ENCODE results near the gene CALD1. TPM values are rescaled to one million over a fixed set of nuclear protein-coding genes. Genes with fewer than 3 reads are reported as not detected.

Gene CALD1
- total RNA-seq, 1 experiment from 2014 or later, result 47.9 TPM

DNA sequence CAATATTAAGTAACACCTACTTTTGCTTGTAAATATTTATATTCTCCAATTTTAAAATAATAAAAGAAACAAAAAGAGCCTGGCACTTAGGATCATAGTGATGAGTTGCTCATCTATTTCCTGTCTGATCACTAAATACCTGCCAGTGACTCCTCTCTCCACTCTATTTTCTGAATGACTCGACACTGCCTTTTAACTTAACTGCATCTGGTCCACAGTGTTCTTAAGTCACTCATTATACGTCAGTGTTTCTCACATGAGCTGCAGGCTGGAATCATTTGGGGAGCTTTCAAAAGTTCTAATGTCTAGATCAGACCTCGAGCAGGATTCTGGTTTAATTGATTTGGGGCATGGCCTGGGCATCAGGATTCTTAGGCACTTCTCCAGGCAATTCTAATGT is 128.9 kb downstream of the CALD1 start:
- ChIA-PET POLR2A (ENCODE audit: low non-redundant PET) (no interaction called here), CTCF (no interaction called here)
- no TSS peak for BruUV-seq (replicated peaks)
- TF ChIP-seq CTCF (conservative IDR thresholded peaks at IDR 0.05; ENCODE audit: low read depth, low read length), result no peak
- no peak for TF ChIP-seq EZH2 (IDR thresholded peaks at IDR 0.05; ENCODE audit: borderline replicate concordance, low read depth, low read length, poor library complexity, severe bottlenecking)
- Histone ChIP-seq H3K27me3 (replicated peaks; ENCODE audit: insufficient read depth, low read depth, low read length, poor library complexity) (no peaks in the 10 kb centered on the region), H3K9me3 (ENCODE audit: low read depth, low read length, poor library complexity, severe bottlenecking) (no peaks in the 10 kb centered on the region), H3K4me1 (ENCODE audit: insufficient read depth, low read length, poor library complexity, severe bottlenecking) (peaks cover 31% of the 10 kb centered on the region), H3K4me3 (ENCODE audit: low read depth, low read length, poor library complexity, severe bottlenecking) (no peak overlapping the region), H3K36me3 (ENCODE audit: insufficient read depth, low read length, poor library complexity, severe bottlenecking) (no peaks in the 10 kb centered on the region), H3K27ac (ENCODE audit: low read depth, low read length, poor library complexity, severe bottlenecking) (no peak overlapping the region)
- no peak for DNase-seq (ENCODE audit: low spot score)
- intact Hi-C loops (cut with micrococcal nuclease; ENCODE audit: unreplicated experiment), result no loop called here

GRCh38 chr7:134910214-134910890 is 130.9 kb downstream of the CALD1 start:
- CTCF ChIA-PET, result no interaction called here
- TF ChIP-seq CTCF (conservative IDR thresholded peaks at IDR 0.05; ENCODE audit: low read depth, low read length), result no peak
- TF ChIP-seq EZH2 (IDR thresholded peaks at IDR 0.05; ENCODE audit: borderline replicate concordance, low read depth, low read length, poor library complexity, severe bottlenecking), result no peak
- BruUV-seq (replicated peaks), result no TSS peak

GRCh38 chr7:134910968-134911367 is 131.5 kb downstream of the CALD1 start:
- no peak overlapping the region for H3K27ac ChIP-seq (ENCODE audit: low read depth, low read length, poor library complexity, severe bottlenecking)
- peaks cover 29% of the 10 kb centered on the region for H3K4me1 ChIP-seq (ENCODE audit: insufficient read depth, low read length, poor library complexity, severe bottlenecking)
- no TSS peak for BruUV-seq (replicated peaks)
- intact Hi-C loops (cut with micrococcal nuclease; ENCODE audit: unreplicated experiment), result no loop called here
- DNase-seq (ENCODE audit: low spot score), result no peak
- ChIA-PET POLR2A (ENCODE audit: low non-redundant PET) (no interaction called here), CTCF (no interaction called here)
- TF ChIP-seq EZH2 (IDR thresholded peaks at IDR 0.05; ENCODE audit: borderline replicate concordance, low read depth, low read length, poor library complexity, severe bottlenecking), result no peak
- no peak for TF ChIP-seq CTCF (conservative IDR thresholded peaks at IDR 0.05; ENCODE audit: low read depth, low read length)
- no peaks in the 10 kb centered on the region for H3K36me3 ChIP-seq (ENCODE audit: insufficient read depth, low read length, poor library complexity, severe bottlenecking)
- no peaks in the 10 kb centered on the region for H3K9me3 ChIP-seq (ENCODE audit: low read depth, low read length, poor library complexity, severe bottlenecking)
- no peaks in the 10 kb centered on the region for H3K27me3 ChIP-seq (replicated peaks; ENCODE audit: insufficient read depth, low read depth, low read length, poor library complexity)
- no peak overlapping the region for H3K4me3 ChIP-seq (ENCODE audit: low read depth, low read length, poor library complexity, severe bottlenecking)

More at GRCh38 chr7:134910214-134910890, 130.9 kb downstream of the CALD1 start:
- no peaks in the 10 kb centered on the region for H3K9me3 ChIP-seq (ENCODE audit: low read depth, low read length, poor library complexity, severe bottlenecking)
- no peaks in the 10 kb centered on the region for H3K36me3 ChIP-seq (ENCODE audit: insufficient read depth, low read length, poor library complexity, severe bottlenecking)
- H3K27ac ChIP-seq (ENCODE audit: low read depth, low read length, poor library complexity, severe bottlenecking), result no peak overlapping the region
- no peak overlapping the region for H3K4me3 ChIP-seq (ENCODE audit: low read depth, low read length, poor library complexity, severe bottlenecking)
- POLR2A ChIA-PET (ENCODE audit: low non-redundant PET), result no interaction called here
- peaks cover 26% of the 10 kb centered on the region for H3K4me1 ChIP-seq (ENCODE audit: insufficient read depth, low read length, poor library complexity, severe bottlenecking)
- H3K27me3 ChIP-seq (replicated peaks; ENCODE audit: insufficient read depth, low read depth, low read length, poor library complexity), result no peaks in the 10 kb centered on the region
- intact Hi-C loops (cut with micrococcal nuclease; ENCODE audit: unreplicated experiment), result no loop called here
- no peak for DNase-seq (ENCODE audit: low spot score)
